Adrenal gland (tissue), 5 donors: Measurements from ENCODE around the gene COQ9.

Experiments
- POLR2A ChIP-seq, 2 donors: fragments of 450-650 bp; IDR thresholded peaks; one replicate each; pipeline ENCODE4 v1.6.1; 2017; ENCODE audit warnings: antibody characterized with exemption in 2 of 2, mild to moderate bottlenecking in 2 of 2, moderate library complexity in 1 of 2
- TF ChIP-seq, protein P1 (sequence below), 6 experiments: fragments of 450-650 bp in 4 of 6; fragments of 200-600 bp in 2 of 6; sonication (generic) in 1 of 6; IDR thresholded peaks; 1 replicate in 5 of 6; 2 replicates in 1 of 6; pipeline versions ENCODE4 v1.5.1 to v1.8.0; 2016 to 2021; ENCODE audit warnings: antibody characterized with exemption in 6 of 6, mild to moderate bottlenecking in 2 of 6, moderate library complexity in 1 of 6
- donor health status: DM: no; HTN: no; CAD: no.

DNA sequence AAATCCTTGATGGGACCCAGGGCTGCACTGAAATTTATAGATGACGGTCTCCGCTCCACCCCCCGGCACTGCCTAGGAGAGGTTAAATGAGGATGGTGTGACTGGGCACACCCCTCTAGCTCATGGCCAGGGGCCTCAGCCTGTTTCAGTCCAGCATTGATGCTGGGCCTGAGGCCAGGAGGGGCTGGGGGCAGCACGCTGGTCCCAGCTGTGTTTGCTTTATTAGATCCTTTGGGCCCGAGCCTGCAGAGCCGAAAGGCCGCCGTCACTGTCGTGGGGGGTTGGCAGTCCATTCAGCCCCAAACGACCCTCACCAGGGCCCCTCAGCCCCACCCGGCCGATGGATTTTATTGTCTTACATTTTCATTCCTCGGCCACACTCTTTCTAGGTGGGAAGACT, 49.8 kb downstream of the COQ9 start:
- TF ChIP-seq, protein P1, sequence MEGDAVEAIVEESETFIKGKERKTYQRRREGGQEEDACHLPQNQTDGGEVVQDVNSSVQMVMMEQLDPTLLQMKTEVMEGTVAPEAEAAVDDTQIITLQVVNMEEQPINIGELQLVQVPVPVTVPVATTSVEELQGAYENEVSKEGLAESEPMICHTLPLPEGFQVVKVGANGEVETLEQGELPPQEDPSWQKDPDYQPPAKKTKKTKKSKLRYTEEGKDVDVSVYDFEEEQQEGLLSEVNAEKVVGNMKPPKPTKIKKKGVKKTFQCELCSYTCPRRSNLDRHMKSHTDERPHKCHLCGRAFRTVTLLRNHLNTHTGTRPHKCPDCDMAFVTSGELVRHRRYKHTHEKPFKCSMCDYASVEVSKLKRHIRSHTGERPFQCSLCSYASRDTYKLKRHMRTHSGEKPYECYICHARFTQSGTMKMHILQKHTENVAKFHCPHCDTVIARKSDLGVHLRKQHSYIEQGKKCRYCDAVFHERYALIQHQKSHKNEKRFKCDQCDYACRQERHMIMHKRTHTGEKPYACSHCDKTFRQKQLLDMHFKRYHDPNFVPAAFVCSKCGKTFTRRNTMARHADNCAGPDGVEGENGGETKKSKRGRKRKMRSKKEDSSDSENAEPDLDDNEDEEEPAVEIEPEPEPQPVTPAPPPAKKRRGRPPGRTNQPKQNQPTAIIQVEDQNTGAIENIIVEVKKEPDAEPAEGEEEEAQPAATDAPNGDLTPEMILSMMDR (IDR thresholded peaks at IDR 0.05): no peak
- no peak for TF ChIP-seq POLR2A (IDR thresholded peaks at IDR 0.05)
